Pulmonary artery endothelial cell (primary cell): Measurements from ENCODE around the gene PLXNA2. TPM values are rescaled to one million over a fixed set of nuclear protein-coding genes. Genes with fewer than 3 reads are reported as not detected.

ENCODE experiments used
- DNase-seq: peaks from one replicate; pipeline ENCODE4 v3.0.0-alpha.2; 2011; ENCODE audit warnings: low read depth, low spot score
- total RNA-seq: library from RNA; depleted of rRNA; stranded (reverse); fragments of >200 nt; gene quantifications from 2 replicates; pipeline ENCODE4 v1.2.3, GENCODE V29; 2014

The PLXNA2 gene
- total RNA-seq, 1 donor from 2014 or later = 91.6 TPM

- DNase-seq = no peak
Observed at GRCh38 chr1:208068407-208068806, 175.8 kb downstream of the PLXNA2 start.

- no peak for DNase-seq
Observed at GRCh38 chr1:208066583-208066982, 177.6 kb downstream of the PLXNA2 start.

GRCh38 chr1:208065862-208066261 is 178.3 kb downstream of the PLXNA2 start:
- DNase-seq = no peak

GRCh38 chr1:208061632-208062031 is 182.6 kb downstream of the PLXNA2 start:
- no peak for DNase-seq

DNA sequence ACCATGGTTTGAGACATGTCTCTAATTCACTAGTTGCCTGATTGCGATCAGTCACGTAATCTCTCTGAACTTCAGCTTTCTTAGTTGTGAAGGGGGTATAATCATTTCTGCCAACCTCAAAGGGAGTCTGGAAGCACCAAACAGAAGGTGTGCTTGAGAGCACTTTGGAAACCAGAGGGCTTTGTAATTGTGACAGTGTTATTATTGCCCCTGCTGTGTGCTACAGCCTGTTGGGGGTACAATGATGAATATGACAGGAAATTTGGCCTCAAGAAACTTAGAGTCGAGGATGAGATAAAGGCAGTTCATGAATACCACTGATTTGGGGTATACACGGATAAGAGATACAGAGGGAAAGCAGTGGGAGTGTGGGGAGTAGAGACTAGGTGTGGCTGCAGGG is 183.1 kb downstream of the PLXNA2 start:
- no peak for DNase-seq

- no peak for DNase-seq
Observed at GRCh38 chr1:208060215-208060869, 183.8 kb downstream of the PLXNA2 start.

- DNase-seq = no peak
Observed at GRCh38 chr1:208059409-208060001, 184.7 kb downstream of the PLXNA2 start.

GRCh38 chr1:208058756-208059155 is 185.4 kb downstream of the PLXNA2 start:
- no peak for DNase-seq

GRCh38 chr1:208058267-208058666 is 185.9 kb downstream of the PLXNA2 start:
- DNase-seq = no peak

DNA sequence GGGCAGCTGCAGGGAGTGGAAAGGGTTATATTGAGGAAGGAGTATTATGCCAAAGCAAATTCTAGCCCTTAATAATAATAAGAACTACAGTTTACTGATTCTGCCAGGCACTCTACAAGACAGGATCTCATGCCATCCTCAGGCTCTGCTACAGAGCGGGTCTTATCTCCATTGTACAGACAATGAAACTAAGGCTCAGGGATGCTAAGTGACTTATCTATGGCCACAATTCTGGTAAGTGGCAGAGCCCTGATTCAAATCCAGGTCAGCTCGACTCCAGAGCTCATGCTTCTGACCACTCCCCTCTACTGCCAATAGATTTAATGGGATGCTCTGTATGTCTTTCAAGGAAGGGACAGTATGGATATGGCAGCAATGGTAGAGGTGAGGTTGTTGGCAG is 187.1 kb downstream of the PLXNA2 start:
- no peak for DNase-seq

DNA sequence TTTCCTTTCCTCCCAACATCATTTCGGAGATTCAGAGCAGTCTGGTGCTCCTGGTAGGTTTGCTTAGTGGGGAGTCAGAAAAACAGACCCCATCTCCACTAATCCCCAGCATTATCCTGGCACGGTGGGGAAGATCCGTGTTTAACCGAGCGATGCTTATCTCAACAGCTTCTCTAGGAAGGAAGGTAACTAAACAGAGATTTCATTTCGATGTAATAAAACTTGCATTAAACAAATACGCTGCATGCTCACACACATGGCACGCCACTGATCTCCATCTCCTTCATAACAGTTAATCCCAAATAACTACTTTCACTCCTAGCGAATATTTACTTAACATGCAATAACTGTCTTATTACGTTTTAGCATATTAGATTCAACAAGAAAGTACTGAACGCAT is 188.6 kb downstream of the PLXNA2 start:
- no peak for DNase-seq

DNA sequence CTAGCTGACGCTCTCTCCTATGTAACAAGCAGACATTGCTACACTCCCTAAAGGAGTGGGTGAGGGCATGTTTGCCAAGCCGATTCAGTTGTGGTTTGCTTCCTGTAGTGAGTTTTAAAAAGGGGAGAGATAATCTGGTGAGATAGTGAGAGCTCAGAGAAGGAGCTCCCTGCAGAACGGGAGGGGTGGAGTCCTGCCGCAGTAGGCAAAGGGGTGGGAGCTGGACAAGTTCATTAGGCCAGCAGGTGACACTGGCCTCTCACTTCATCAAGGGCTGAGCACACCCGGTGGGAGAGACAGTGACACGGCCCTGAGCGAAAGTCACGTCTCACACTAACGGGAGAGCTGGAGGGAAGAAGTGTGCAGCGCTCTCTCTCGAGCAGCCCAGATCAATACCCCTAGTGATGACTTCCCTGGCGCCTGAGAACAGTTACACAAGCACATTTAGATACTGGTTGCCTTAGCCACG is 189.2 kb downstream of the PLXNA2 start:
- no peak for DNase-seq

DNA sequence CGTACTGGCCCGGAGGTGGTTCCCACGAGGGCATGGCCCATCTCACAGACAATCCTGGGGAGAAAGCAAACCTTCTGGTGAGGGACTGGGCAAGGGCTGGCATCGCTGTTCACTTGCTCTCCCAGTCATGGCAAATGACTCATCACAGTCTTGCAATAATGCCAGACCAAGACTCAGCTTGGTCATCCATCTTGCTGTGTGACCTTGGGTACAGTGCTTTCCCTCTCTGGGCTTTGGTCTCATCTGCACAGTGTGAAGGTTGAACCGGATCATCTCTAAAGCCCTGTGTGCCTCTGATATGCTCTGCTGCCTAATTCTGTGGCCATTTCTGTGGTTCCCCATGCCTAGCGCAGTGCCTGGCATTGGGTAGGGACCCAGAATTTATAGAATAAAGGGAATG is 189.7 kb downstream of the PLXNA2 start:
- no peak for DNase-seq

DNA sequence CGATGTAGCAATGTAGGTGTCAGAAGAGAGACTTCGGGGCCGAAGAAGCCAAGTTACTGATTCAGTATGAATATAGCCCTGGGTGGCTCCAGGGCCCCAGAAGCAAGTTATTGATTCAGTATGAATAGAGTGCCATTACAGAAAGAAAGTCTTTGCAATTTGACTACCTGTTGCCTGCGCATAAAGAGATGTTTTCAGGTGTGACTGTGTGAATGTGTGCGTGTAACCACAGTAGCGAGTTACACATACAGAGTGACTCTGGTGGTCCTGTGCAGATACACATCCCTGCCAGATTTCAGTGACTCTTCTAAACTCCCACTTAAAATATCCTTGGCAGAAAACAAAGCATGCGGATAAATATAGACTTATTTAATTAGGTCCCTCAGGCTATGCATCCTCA is 190.5 kb downstream of the PLXNA2 start:
- no peak for DNase-seq

GRCh38 chr1:208052926-208053407 is 191.2 kb downstream of the PLXNA2 start:
- DNase-seq = no peak

DNA sequence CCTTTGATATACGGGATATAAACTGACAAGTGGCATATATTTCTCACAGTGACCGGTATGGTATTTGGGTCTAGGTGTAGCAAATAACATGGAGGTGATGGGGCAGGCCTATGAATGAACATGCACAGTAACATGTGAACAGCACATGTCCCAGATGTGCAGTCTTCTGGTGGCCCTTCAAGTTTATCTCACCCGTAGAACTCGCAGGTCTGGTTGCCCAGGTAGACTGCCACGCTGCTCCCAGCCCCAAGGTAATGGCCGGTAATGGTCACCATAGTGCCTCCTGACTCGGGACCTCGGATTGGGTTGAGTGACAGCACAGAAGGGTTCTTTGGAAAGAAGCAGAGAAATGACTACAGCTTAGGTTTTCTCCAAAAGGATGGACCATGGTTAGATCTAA is 192.0 kb downstream of the PLXNA2 start:
- no peak for DNase-seq

DNA sequence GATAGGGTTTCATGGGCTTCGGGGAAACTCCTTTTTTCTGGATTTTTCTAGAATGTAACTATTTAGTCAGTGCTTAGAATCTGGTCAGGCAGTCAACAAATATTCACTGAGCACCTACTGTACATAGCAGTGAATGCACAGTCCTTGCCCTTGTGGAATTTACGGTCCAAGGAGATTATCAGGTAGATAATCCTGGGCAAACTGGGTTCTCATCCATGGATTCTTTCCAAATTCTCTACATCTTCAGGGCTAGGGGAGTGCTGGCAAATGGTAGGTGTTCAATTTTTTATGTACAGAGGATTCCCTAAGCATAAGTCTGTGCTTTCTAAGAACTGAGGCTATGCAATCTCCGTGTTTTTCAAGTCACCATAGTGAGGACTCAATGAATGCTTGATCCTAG is 192.5 kb downstream of the PLXNA2 start:
- no peak for DNase-seq

GRCh38 chr1:208048904-208049303 is 195.3 kb downstream of the PLXNA2 start:
- DNase-seq = no peak

DNA sequence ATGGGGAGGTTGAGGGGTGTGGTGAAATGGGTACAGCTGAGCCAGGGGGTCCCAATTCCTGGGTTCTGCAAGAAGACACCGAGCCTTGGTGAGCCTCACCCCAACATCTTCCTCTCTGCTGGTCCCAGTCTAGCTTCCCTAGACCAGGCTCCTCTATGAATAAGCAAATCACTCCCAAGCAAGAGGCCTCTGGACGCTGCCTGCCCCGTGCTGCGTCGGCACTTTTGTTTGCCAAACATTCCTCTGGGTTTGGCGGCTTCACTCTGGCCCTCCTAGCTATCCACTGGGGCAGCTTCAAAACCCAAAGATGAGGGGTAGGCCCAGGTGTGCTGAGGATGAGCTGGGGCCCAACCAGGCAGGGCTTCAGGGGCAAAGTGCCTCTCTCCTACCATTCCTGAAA is 196.2 kb downstream of the PLXNA2 start:
- no peak for DNase-seq

GRCh38 chr1:208047476-208047934 is 196.7 kb downstream of the PLXNA2 start:
- no peak for DNase-seq

DNA sequence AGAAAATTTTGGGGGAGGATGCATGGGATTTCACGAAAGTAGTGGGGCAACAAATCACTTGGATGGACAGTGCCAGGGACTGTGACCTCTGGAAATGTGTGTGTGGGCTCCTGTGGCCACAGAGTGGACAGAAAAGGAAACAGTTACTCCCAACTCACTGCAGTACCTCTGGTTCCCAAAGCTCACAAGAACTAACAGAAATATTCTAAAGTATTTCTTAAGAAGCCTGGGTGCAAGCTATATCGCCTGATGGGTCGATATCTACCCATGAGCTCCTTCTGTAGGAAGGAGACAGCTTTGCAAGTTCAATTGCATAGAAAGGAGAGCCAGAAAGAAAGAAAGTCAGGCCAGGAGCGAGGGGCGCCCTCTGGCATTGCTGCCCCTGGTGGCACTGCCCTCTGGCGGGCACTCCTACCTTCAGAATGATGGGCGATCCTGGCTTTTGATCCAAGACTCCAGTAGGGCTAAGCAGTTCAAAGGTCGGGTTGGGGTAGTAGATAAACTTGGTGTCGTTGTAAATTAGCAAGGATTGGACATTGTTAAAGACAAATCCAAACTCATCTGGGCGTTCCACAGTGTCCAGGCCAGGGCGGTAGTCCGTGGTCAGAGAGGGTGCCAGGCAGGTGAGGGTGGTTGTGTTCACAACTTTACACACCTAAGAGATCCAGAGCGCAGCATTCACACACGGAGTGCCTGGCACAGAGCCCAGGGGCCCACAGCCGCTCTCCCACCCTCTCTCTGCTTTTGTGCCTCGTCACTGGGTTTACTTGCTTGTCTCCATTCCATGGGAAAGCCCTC is 198.5 kb downstream of the PLXNA2 start:
- DNase-seq = no peak
